Measurements from ENCODE around the gene DTNA.
A peak's percentile ranks its signal among the peaks of the same experiment; 100 is the strongest.
"Not testable (repeated sequence)": the region's sequence is repeated elsewhere in the genome, so short reads cannot be mapped to it uniquely, and the experiment has no call there.

DTNA gene

GRCh38 chr18:34709750-34710441, at the start of gene DTNA:
DTNA (plus strand) TSS chr18:34710298; CDS start chr18:34755977, 45,679 bp downstream.
- no peak within 1 kb of the TSS for H3K4me3 ChIP-seq (ENCODE audit: low read depth, low read length)
- no peak for TF ChIP-seq CTCF (IDR thresholded peaks at IDR 0.05; ENCODE audit: low read depth, low read length, missing control alignments)
- DNase-seq (ENCODE audit: low read depth), result no peak

- no peak overlapping the region for H3K4me3 ChIP-seq (ENCODE audit: low read depth, low read length)
- TF ChIP-seq CTCF (IDR thresholded peaks at IDR 0.05; ENCODE audit: low read depth, low read length, missing control alignments), result no peak
- no peak for DNase-seq (ENCODE audit: low read depth)
Observed at GRCh38 chr18:34660572-34660971, 49.5 kb upstream of the DTNA start.

- H3K4me3 ChIP-seq (ENCODE audit: low read depth, low read length), result no peak overlapping the region
- TF ChIP-seq CTCF (IDR thresholded peaks at IDR 0.05; ENCODE audit: low read depth, low read length, missing control alignments), result peak; percentile 80
- no peak for DNase-seq (ENCODE audit: low read depth)
Observed at GRCh38 chr18:34661464-34662087, 48.5 kb upstream of the DTNA start.

GRCh38 chr18:34676816-34677574, 33.1 kb upstream of the DTNA start:
- no peak for TF ChIP-seq CTCF (IDR thresholded peaks at IDR 0.05; ENCODE audit: low read depth, low read length, missing control alignments)
- H3K4me3 ChIP-seq (ENCODE audit: low read depth, low read length), result no peak overlapping the region
- no peak for DNase-seq (ENCODE audit: low read depth)

GRCh38 chr18:34689750-34690149, 20.3 kb upstream of the DTNA start:
- H3K4me3 ChIP-seq (ENCODE audit: low read depth, low read length); DNase-seq (ENCODE audit: low read depth): not testable (repeated sequence)

- H3K4me3 ChIP-seq (ENCODE audit: low read depth, low read length), result no peak overlapping the region
- TF ChIP-seq CTCF (IDR thresholded peaks at IDR 0.05; ENCODE audit: low read depth, low read length, missing control alignments), result no peak
- DNase-seq (ENCODE audit: low read depth), result no peak
Observed at GRCh38 chr18:34691614-34692013, 18.5 kb upstream of the DTNA start.

- no peak for TF ChIP-seq CTCF (IDR thresholded peaks at IDR 0.05; ENCODE audit: low read depth, low read length, missing control alignments)
- no peak overlapping the region for H3K4me3 ChIP-seq (ENCODE audit: low read depth, low read length)
- DNase-seq (ENCODE audit: low read depth), result no peak
Observed at GRCh38 chr18:34694591-34695165, 15.4 kb upstream of the DTNA start.

Measured in GM12864 (cell line).